Ureter (tissue), 1 donor: ENCODE results near the gene DNAJB5. TPM values are rescaled to one million over a fixed set of nuclear protein-coding genes. Genes with fewer than 3 reads are reported as not detected.

Experiments
- total RNA-seq: library from RNA; stranded (reverse); gene quantifications from one replicate; pipeline ENCODE4 v1.2.4, GENCODE V29; 2023
- donor health status: DM: yes; HTN: yes; CAD: no.

DNAJB5 gene
- total RNA-seq, 1 donor from 2014 or later: 24.2 TPM

Other genes with a start within 250 kb of the DNAJB5 start
- 1.7 TPM for gene PHF24, start 31.5 kb upstream of the DNAJB5 start, total RNA-seq
- gene VCP, start 82.9 kb downstream of the DNAJB5 start, total RNA-seq: 217 TPM
- 19.3 TPM for gene FANCG, start 90.2 kb downstream of the DNAJB5 start, total RNA-seq
- 35.2 TPM for gene PIGO, start 106.8 kb downstream of the DNAJB5 start, total RNA-seq
- gene STOML2, start 113.4 kb downstream of the DNAJB5 start, total RNA-seq: 100 TPM
- gene ATOSB, start 126.1 kb downstream of the DNAJB5 start, total RNA-seq: 11.5 TPM
- gene UNC13B, start 172.3 kb downstream of the DNAJB5 start, total RNA-seq: 49.5 TPM